ENCODE results near the gene SAMD1. TPM values are rescaled to one million over a fixed set of nuclear protein-coding genes. Genes with fewer than 3 reads are reported as not detected.

SAMD1 gene
- total and polyA plus RNA-seq, 11 donors: 26.7 to 62.6 (median 38.3) TPM

- H3K36me3 ChIP-seq: no peaks in the 10 kb centered on the region
- peaks cover 0 to 42% (median 14%) of the 10 kb centered on the region in 12 donors for H3K4me1 ChIP-seq
- H3K27ac ChIP-seq: peak overlapping the region in 11 of 12 donors; percentile 57 to 88 (median 72)
- TF ChIP-seq CTCF (IDR thresholded peaks at IDR 0.05): no peak
- TF ChIP-seq POLR2A (IDR thresholded peaks at IDR 0.05): no peak
- H3K9me3 ChIP-seq: no peaks in the 10 kb centered on the region
- no peaks in the 10 kb centered on the region for H3K27me3 ChIP-seq
- 66 to 72% (median 68%) methylated on average over 4 of the region's 4 CpGs for WGBS, 4 donors
- peak overlapping the region in 1 of 12 donors; percentile 12 for H3K4me3 ChIP-seq
- intact Hi-C loops (cut with DNase I): no loop called here
- DNase-seq: peak in 4 of 5 donors; percentile 43 to 67 (median 50)
- ATAC-seq: peak; percentile 84 to 93 (median 92)
Observed at GRCh38 chr19:14127929-14128509, 37.5 kb upstream of the SAMD1 start.

GRCh38 chr19:14127176-14127575 is 36.6 kb upstream of the SAMD1 start:
- Histone ChIP-seq H3K27ac (peak overlapping the region in 11 of 12 donors; percentile 57 to 88 (median 72)), H3K27me3 (no peaks in the 10 kb centered on the region), H3K4me1 (peaks cover 0 to 42% (median 14%) of the 10 kb centered on the region in 12 donors), H3K36me3 (no peaks in the 10 kb centered on the region), H3K4me3 (no peak overlapping the region), H3K9me3 (no peaks in the 10 kb centered on the region)
- peak in 4 of 5 donors; percentile 50 to 68 (median 60) for DNase-seq
- intact Hi-C loops (cut with DNase I): no loop called here
- WGBS, 4 donors: 47 to 69% (median 65%) methylated on average over 8 of the region's 8 CpGs
- peak; percentile 30 to 77 (median 70) for ATAC-seq
- TF ChIP-seq CTCF (IDR thresholded peaks at IDR 0.05): no peak
- no peak for TF ChIP-seq POLR2A (IDR thresholded peaks at IDR 0.05)

GRCh38 chr19:14122924-14123323 is 32.4 kb upstream of the SAMD1 start:
- intact Hi-C loops (cut with DNase I): no loop called here
- no peaks in the 10 kb centered on the region for H3K36me3 ChIP-seq
- no peak for ATAC-seq
- no peaks in the 10 kb centered on the region for H3K27me3 ChIP-seq
- H3K9me3 ChIP-seq: no peaks in the 10 kb centered on the region
- H3K4me1 ChIP-seq: peaks cover 0 to 36% (median 24%) of the 10 kb centered on the region in 12 donors
- WGBS, 4 donors: 96 to 99% (median 98%) methylated on average over 6 of the region's 6 CpGs
- peak in 1 of 5 donors; percentile 38 for DNase-seq
- H3K27ac ChIP-seq: no peak overlapping the region
- TF ChIP-seq CTCF (IDR thresholded peaks at IDR 0.05) (no peak), POLR2A (IDR thresholded peaks at IDR 0.05) (no peak)
- no peak overlapping the region for H3K4me3 ChIP-seq

GRCh38 chr19:14120497-14120780 is 29.9 kb upstream of the SAMD1 start:
- no peaks in the 10 kb centered on the region for H3K27me3 ChIP-seq
- no peaks in the 10 kb centered on the region for H3K9me3 ChIP-seq
- H3K4me3 ChIP-seq: no peak overlapping the region
- intact Hi-C loops (cut with DNase I): no loop called here
- DNase-seq (no peak), ATAC-seq (no peak)
- peaks cover 12 to 39% (median 31%) of the 10 kb centered on the region in 12 donors for H3K4me1 ChIP-seq
- no peaks in the 10 kb centered on the region for H3K36me3 ChIP-seq
- WGBS, 4 donors: 91 to 97% (median 95%) methylated on average over 7 of the region's 7 CpGs
- no peak for TF ChIP-seq CTCF (IDR thresholded peaks at IDR 0.05)
- H3K27ac ChIP-seq: peak overlapping the region in 10 of 12 donors; percentile 29 to 100 (median 99)
